ENCODE measurements around the gene FGF7. TPM values are rescaled to one million over a fixed set of nuclear protein-coding genes. Genes with fewer than 3 reads are reported as not detected.

FGF7 gene
- total RNA-seq, 4 donors from 2014 or later, result 53.5 to 106 (median 64.0) TPM

- Histone ChIP-seq H3K4me1 (peaks cover 30 to 95% (median 85%) of the 10 kb centered on the region in 4 donors), H3K4me3 (peak overlapping the region in 1 of 4 donors; percentile 8), H3K9me3 (no peaks in the 10 kb centered on the region), H3K36me3 (no peaks in the 10 kb centered on the region), H3K27ac (replicated peaks in 1 of 4) (peak overlapping the region; percentile 52 to 68 (median 60)), H3K27me3 (no peaks in the 10 kb centered on the region)
- TF ChIP-seq CTCF (IDR thresholded peaks at IDR 0.05) (no peak), POLR2AphosphoS5 (IDR thresholded peaks at IDR 0.05) (no peak), EP300 (IDR thresholded peaks at IDR 0.05) (no peak), POLR2A (IDR thresholded peaks at IDR 0.05; ENCODE audit: low read depth) (no peak)
- WGBS, result 82% methylated on average over 1 of the region's 1 CpG
- DNase-seq (ENCODE audit: extremely low spot score), result no peak
- intact Hi-C loops (cut with DNase I), result loop anchor here (5.0 kb wide), 1 partner anchor 187 kb away; the partner anchor contains the start of genes DTWD1 and FAM227B
Measured at GRCh38 chr15:49435174-49435573, 12.1 kb downstream of the FGF7 start.

GRCh38 chr15:49436751-49437150, 13.7 kb downstream of the FGF7 start:
- Histone ChIP-seq H3K4me3 (peak overlapping the region in 2 of 4 donors; percentile 3 to 17), H3K4me1 (peaks cover 29 to 96% (median 88%) of the 10 kb centered on the region in 4 donors), H3K27ac (replicated peaks in 1 of 4) (peak overlapping the region; percentile 56 to 68 (median 64)), H3K9me3 (no peaks in the 10 kb centered on the region), H3K36me3 (no peaks in the 10 kb centered on the region), H3K27me3 (no peaks in the 10 kb centered on the region)
- no peak for TF ChIP-seq POLR2A (IDR thresholded peaks at IDR 0.05; ENCODE audit: low read depth)
- no peak for TF ChIP-seq POLR2AphosphoS5 (IDR thresholded peaks at IDR 0.05)
- TF ChIP-seq EP300 (IDR thresholded peaks at IDR 0.05), result no peak
- no peak for TF ChIP-seq CTCF (IDR thresholded peaks at IDR 0.05)
- intact Hi-C loops (cut with DNase I), result loop anchor here (5.0 kb wide), 1 partner anchor 186 kb away; the partner anchor contains the start of genes DTWD1 and FAM227B
- DNase-seq (ENCODE audit: extremely low spot score), result no peak
- WGBS, result 35% methylated on average over 2 of the region's 2 CpGs

GRCh38 chr15:49438962-49439631, 16.1 kb downstream of the FGF7 start:
- intact Hi-C loops (cut with DNase I), result loop anchor here (5.0 kb wide), 1 partner anchor 183 kb away; the partner anchor contains the start of genes DTWD1 and FAM227B
- no peak for DNase-seq (ENCODE audit: extremely low spot score)
- Histone ChIP-seq H3K4me1 (peaks cover 29 to 80% (median 80%) of the 10 kb centered on the region in 4 donors), H3K9me3 (no peaks in the 10 kb centered on the region), H3K4me3 (peak overlapping the region in 2 of 4 donors; percentile 1 to 35), H3K27ac (replicated peaks in 1 of 4) (peak overlapping the region; percentile 63 to 74 (median 66)), H3K36me3 (no peaks in the 10 kb centered on the region), H3K27me3 (no peaks in the 10 kb centered on the region)
- no peak for TF ChIP-seq EP300 (IDR thresholded peaks at IDR 0.05)
- TF ChIP-seq POLR2A (IDR thresholded peaks at IDR 0.05; ENCODE audit: low read depth), result no peak
- no peak for TF ChIP-seq CTCF (IDR thresholded peaks at IDR 0.05)
- TF ChIP-seq POLR2AphosphoS5 (IDR thresholded peaks at IDR 0.05), result no peak
- WGBS, result 31% methylated on average over 6 of the region's 6 CpGs

GRCh38 chr15:49439678-49440395, 16.8 kb downstream of the FGF7 start:
- DNase-seq (ENCODE audit: extremely low spot score), result no peak
- peaks cover 29 to 79% (median 75%) of the 10 kb centered on the region in 4 donors for H3K4me1 ChIP-seq
- H3K27ac ChIP-seq (replicated peaks in 1 of 4), result peak overlapping the region; percentile 63 to 74 (median 66)
- H3K27me3 ChIP-seq, result no peaks in the 10 kb centered on the region
- TF ChIP-seq POLR2A (IDR thresholded peaks at IDR 0.05; ENCODE audit: low read depth), result no peak
- TF ChIP-seq POLR2AphosphoS5 (IDR thresholded peaks at IDR 0.05), result no peak
- no peak for TF ChIP-seq EP300 (IDR thresholded peaks at IDR 0.05)
- TF ChIP-seq CTCF (IDR thresholded peaks at IDR 0.05), result no peak
- intact Hi-C loops (cut with DNase I), result loop anchor here (5.0 kb wide), 1 partner anchor 182 kb away; the partner anchor contains the start of genes DTWD1 and FAM227B
- H3K4me3 ChIP-seq, result no peak overlapping the region
- WGBS, result 39% methylated on average over 5 of the region's 5 CpGs
- no peaks in the 10 kb centered on the region for H3K36me3 ChIP-seq
- H3K9me3 ChIP-seq, result no peaks in the 10 kb centered on the region
